ENCODE results near the gene AGBL4. TPM values are rescaled to one million over a fixed set of nuclear protein-coding genes. Genes with fewer than 3 reads are reported as not detected.

The AGBL4 gene
- total RNA-seq, 4 donors from 2014 or later: 0.13 TPM; not detected in 3

- 95% methylated on average over 1 of the region's 1 CpG for WGBS
- H3K9me3 ChIP-seq: no peaks in the 10 kb centered on the region
These were observed 783.0 kb downstream of the AGBL4 start for GRCh38 chr1:49240709-49241221.

GRCh38 chr1:49234988-49235387 is 788.8 kb downstream of the AGBL4 start:
- no peak overlapping the region for H3K27ac ChIP-seq (replicated peaks in 1 of 4)
- intact Hi-C loops (cut with DNase I): no loop called here
- WGBS: 83% methylated on average over 1 of the region's 1 CpG

More at GRCh38 chr1:49240709-49241221, 783.0 kb downstream of the AGBL4 start:
- no peaks in the 10 kb centered on the region for H3K4me1 ChIP-seq
- DNase-seq (ENCODE audit: extremely low spot score): no peak
- no peaks in the 10 kb centered on the region for H3K27me3 ChIP-seq
- no peaks in the 10 kb centered on the region for H3K36me3 ChIP-seq
- H3K4me3 ChIP-seq: no peak overlapping the region
- TF ChIP-seq POLR2A (IDR thresholded peaks at IDR 0.05; ENCODE audit: low read depth): no peak
- no peak for TF ChIP-seq CTCF (IDR thresholded peaks at IDR 0.05)
- no peak for TF ChIP-seq EP300 (IDR thresholded peaks at IDR 0.05)
- TF ChIP-seq POLR2AphosphoS5 (IDR thresholded peaks at IDR 0.05): no peak
- intact Hi-C loops (cut with DNase I): no loop called here
- H3K27ac ChIP-seq (replicated peaks in 1 of 4): no peak overlapping the region

GRCh38 chr1:49229555-49229954 is 794.2 kb downstream of the AGBL4 start:
- DNase-seq (ENCODE audit: extremely low spot score): no peak
- Histone ChIP-seq H3K4me3 (no peak overlapping the region), H3K36me3 (no peaks in the 10 kb centered on the region), H3K27ac (replicated peaks in 1 of 4) (no peak overlapping the region), H3K9me3 (no peaks in the 10 kb centered on the region), H3K27me3 (no peaks in the 10 kb centered on the region), H3K4me1 (no peaks in the 10 kb centered on the region)
- 40% methylated on average over 1 of the region's 1 CpG for WGBS
- intact Hi-C loops (cut with DNase I): no loop called here
- no peak for TF ChIP-seq POLR2A (IDR thresholded peaks at IDR 0.05; ENCODE audit: low read depth)
- no peak for TF ChIP-seq CTCF (IDR thresholded peaks at IDR 0.05)
- no peak for TF ChIP-seq EP300 (IDR thresholded peaks at IDR 0.05)
- no peak for TF ChIP-seq POLR2AphosphoS5 (IDR thresholded peaks at IDR 0.05)

More at GRCh38 chr1:49234988-49235387, 788.8 kb downstream of the AGBL4 start:
- H3K36me3 ChIP-seq: no peaks in the 10 kb centered on the region
- no peaks in the 10 kb centered on the region for H3K4me1 ChIP-seq
- DNase-seq (ENCODE audit: extremely low spot score): no peak
- H3K4me3 ChIP-seq: no peak overlapping the region
- no peaks in the 10 kb centered on the region for H3K9me3 ChIP-seq
- H3K27me3 ChIP-seq: no peaks in the 10 kb centered on the region
- TF ChIP-seq POLR2AphosphoS5 (IDR thresholded peaks at IDR 0.05) (no peak), CTCF (IDR thresholded peaks at IDR 0.05) (no peak)

DNA sequence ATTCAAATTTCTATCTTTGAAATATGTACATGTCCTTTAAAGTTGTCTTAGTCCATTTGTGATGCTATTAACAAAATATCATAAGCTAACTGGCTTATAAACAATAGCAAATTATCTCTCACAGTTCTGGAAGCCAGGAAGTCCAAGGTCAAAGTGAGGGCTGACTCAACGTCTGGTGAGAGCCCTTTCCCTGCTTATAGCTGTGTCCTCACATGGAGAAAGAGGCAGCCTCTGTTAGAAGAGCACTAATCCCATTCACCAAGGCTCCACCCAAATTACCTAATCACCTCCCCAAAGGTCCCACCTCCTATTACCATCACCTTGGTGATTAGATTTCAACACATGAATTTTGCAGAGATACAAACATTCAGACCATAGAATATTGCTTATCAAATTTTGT is 797.0 kb downstream of the AGBL4 start:
- TF ChIP-seq POLR2AphosphoS5 (IDR thresholded peaks at IDR 0.05): no peak
- TF ChIP-seq CTCF (IDR thresholded peaks at IDR 0.05): no peak
- TF ChIP-seq POLR2A (IDR thresholded peaks at IDR 0.05; ENCODE audit: low read depth): no peak
- TF ChIP-seq EP300 (IDR thresholded peaks at IDR 0.05): no peak
- no peaks in the 10 kb centered on the region for H3K36me3 ChIP-seq
- no peaks in the 10 kb centered on the region for H3K9me3 ChIP-seq
- DNase-seq (ENCODE audit: extremely low spot score): no peak
- intact Hi-C loops (cut with DNase I): no loop called here
- no peak overlapping the region for H3K27ac ChIP-seq (replicated peaks in 1 of 4)
- 10% methylated on average over 1 of the region's 1 CpG for WGBS
- H3K27me3 ChIP-seq: no peaks in the 10 kb centered on the region
- H3K4me1 ChIP-seq: no peaks in the 10 kb centered on the region
- no peak overlapping the region for H3K4me3 ChIP-seq

- 89% methylated on average over 1 of the region's 1 CpG for WGBS
- H3K9me3 ChIP-seq: no peaks in the 10 kb centered on the region
- intact Hi-C loops (cut with DNase I): no loop called here
- H3K4me1 ChIP-seq: no peaks in the 10 kb centered on the region
- H3K36me3 ChIP-seq: no peaks in the 10 kb centered on the region
- TF ChIP-seq POLR2A (IDR thresholded peaks at IDR 0.05; ENCODE audit: low read depth) (no peak), EP300 (IDR thresholded peaks at IDR 0.05) (no peak)
- no peak for DNase-seq (ENCODE audit: extremely low spot score)
- no peak overlapping the region for H3K4me3 ChIP-seq
- H3K27ac ChIP-seq (replicated peaks in 1 of 4): no peak overlapping the region
- H3K27me3 ChIP-seq: no peaks in the 10 kb centered on the region
These were observed 798.3 kb downstream of the AGBL4 start for GRCh38 chr1:49225464-49225863.
